Activated naive CD8-positive, alpha-beta T cell treated with anti-CD3 and anti-CD28 coated beads, Interleukin-2, amount 10 ng/mL, durations not matched to agents 7 days and 5 days (primary cell): Measurements from ENCODE around the gene SNRNP70. TPM values are rescaled to one million over a fixed set of nuclear protein-coding genes. Genes with fewer than 3 reads are reported as not detected.

Source experiments
- ATAC-seq: fragments of 150-1000 bp; cut with Tn5 transposase; one replicate; pipeline ENCODE4 v1.10.0; 2021; ENCODE audit warnings: low read depth, moderate library complexity
- POLR2A ChIA-PET: fragments of 350-600 bp; sonication (Branson Sonifier 250); formaldehyde crosslinking; loops from one replicate; lab custom pipeline; 2021; ENCODE audit warnings: antibody characterized with exemption; lab: Charles Lee
- DNase-seq: peaks from one replicate; pipeline ENCODE4 v3.0.0; 2021
- H3K27ac Mint-ChIP-seq: one replicate; pipeline ENCODE4 v1.8.0; 2022; ENCODE audit warnings: mild to moderate bottlenecking, mixed read lengths
- H3K27me3 Mint-ChIP-seq: one replicate; pipeline ENCODE4 v1.8.0; 2022; ENCODE audit warnings: mild to moderate bottlenecking, moderate library complexity, mixed read lengths
- H3K36me3 Mint-ChIP-seq: one replicate; pipeline ENCODE4 v1.8.0; 2021; ENCODE audit warnings: mild to moderate bottlenecking, mixed read lengths
- H3K4me1 Mint-ChIP-seq: one replicate; pipeline ENCODE4 v1.8.0; 2021; ENCODE audit warnings: mixed read lengths
- H3K4me3 Mint-ChIP-seq: one replicate; pipeline ENCODE4 v1.8.0; 2022; ENCODE audit warnings: mild to moderate bottlenecking, moderate library complexity, mixed read lengths
- H3K9me3 Mint-ChIP-seq: one replicate; pipeline ENCODE4 v1.8.0; 2021; ENCODE audit warnings: mixed read lengths
- total RNA-seq, 2 experiments: library from RNA; stranded (reverse); gene quantifications; one replicate each; pipeline ENCODE4 v1.2.3, GENCODE V29; 2021

Gene SNRNP70
- total RNA-seq, 2 experiments from 2014 or later = 321 to 328 TPM

GRCh38 chr19:49097453-49098288 lies 12.4 kb downstream of the SNRNP70 start:
- peaks cover 13% of the 10 kb centered on the region for H3K4me1 Mint-ChIP-seq
- DNase-seq = peak; percentile 79
- POLR2A ChIA-PET = interaction anchor here (0.6 to 1.4 kb wide), 5 partner anchors 9 to 101 kb away, joined by 3 to 7 read pairs (median 4); partner anchors contain the start of gene LIN7B
- no peaks in the 10 kb centered on the region for H3K9me3 Mint-ChIP-seq
- peak overlapping the region; percentile 71 for H3K27ac Mint-ChIP-seq
- no peaks in the 10 kb centered on the region for H3K27me3 Mint-ChIP-seq
- H3K36me3 Mint-ChIP-seq = peaks cover 18% of the 10 kb centered on the region
- H3K4me3 Mint-ChIP-seq = no peak overlapping the region
- ATAC-seq = peak; percentile 85

- peaks cover 13% of the 10 kb centered on the region for H3K4me1 Mint-ChIP-seq
- ATAC-seq (no peak), DNase-seq (no peak)
- no peak overlapping the region for H3K4me3 Mint-ChIP-seq
- H3K27me3 Mint-ChIP-seq = no peaks in the 10 kb centered on the region
- POLR2A ChIA-PET = no interaction called here
- H3K27ac Mint-ChIP-seq = no peak overlapping the region
- H3K36me3 Mint-ChIP-seq = peaks cover 18% of the 10 kb centered on the region
- H3K9me3 Mint-ChIP-seq = no peaks in the 10 kb centered on the region
Measured at GRCh38 chr19:49098795-49099194, 13.5 kb downstream of the SNRNP70 start.

GRCh38 chr19:49101160-49101559 lies 15.9 kb downstream of the SNRNP70 start:
- ATAC-seq (no peak), DNase-seq (no peak)
- no peak overlapping the region for H3K4me3 Mint-ChIP-seq
- peak overlapping the region; percentile 11 for H3K27ac Mint-ChIP-seq
- no peaks in the 10 kb centered on the region for H3K9me3 Mint-ChIP-seq
- H3K27me3 Mint-ChIP-seq = no peaks in the 10 kb centered on the region
- H3K36me3 Mint-ChIP-seq = peaks cover 16% of the 10 kb centered on the region
- POLR2A ChIA-PET = interaction anchor here (1.0 to 2.1 kb wide), 2 partner anchors 13 to 107 kb away, joined by 3 to 5 read pairs; partner anchors contain the start of genes GYS1, LIN7B and RUVBL2
- peaks cover 16% of the 10 kb centered on the region for H3K4me1 Mint-ChIP-seq

- DNase-seq (no peak), ATAC-seq (no peak)
- no peak overlapping the region for H3K27ac Mint-ChIP-seq
- peaks cover 23% of the 10 kb centered on the region for H3K36me3 Mint-ChIP-seq
- H3K9me3 Mint-ChIP-seq = no peaks in the 10 kb centered on the region
- H3K27me3 Mint-ChIP-seq = no peaks in the 10 kb centered on the region
- POLR2A ChIA-PET = interaction anchor here (2.1 kb wide), 1 partner anchor 12 kb away, joined by 5 read pairs; the partner anchor contains the start of gene LIN7B
- H3K4me1 Mint-ChIP-seq = peaks cover 16% of the 10 kb centered on the region
- no peak overlapping the region for H3K4me3 Mint-ChIP-seq
Measured at GRCh38 chr19:49102303-49102702, 17.1 kb downstream of the SNRNP70 start.

GRCh38 chr19:49103331-49104085 lies 18.3 kb downstream of the SNRNP70 start:
- Mint-ChIP-seq H3K27me3 (no peaks in the 10 kb centered on the region), H3K36me3 (peaks cover 23% of the 10 kb centered on the region), H3K4me1 (peaks cover 7% of the 10 kb centered on the region), H3K27ac (no peak overlapping the region), H3K9me3 (no peaks in the 10 kb centered on the region), H3K4me3 (no peak overlapping the region)
- no peak for ATAC-seq
- no peak for DNase-seq
- POLR2A ChIA-PET = no interaction called here

- peaks cover 7% of the 10 kb centered on the region for H3K4me1 Mint-ChIP-seq
- no peak for DNase-seq
- no peak overlapping the region for H3K27ac Mint-ChIP-seq
- H3K9me3 Mint-ChIP-seq = no peaks in the 10 kb centered on the region
- POLR2A ChIA-PET = no interaction called here
- no peak overlapping the region for H3K4me3 Mint-ChIP-seq
- no peaks in the 10 kb centered on the region for H3K27me3 Mint-ChIP-seq
- peaks cover 26% of the 10 kb centered on the region for H3K36me3 Mint-ChIP-seq
- ATAC-seq = no peak
Measured at GRCh38 chr19:49104229-49104864, 19.1 kb downstream of the SNRNP70 start.

GRCh38 chr19:49106648-49107135 lies 21.4 kb downstream of the SNRNP70 start:
- Mint-ChIP-seq H3K9me3 (no peaks in the 10 kb centered on the region), H3K4me3 (no peak overlapping the region), H3K4me1 (peaks cover 7% of the 10 kb centered on the region), H3K36me3 (peaks cover 21% of the 10 kb centered on the region), H3K27me3 (no peaks in the 10 kb centered on the region), H3K27ac (no peak overlapping the region)
- ATAC-seq (peak; percentile 70), DNase-seq (peak; percentile 72)
- POLR2A ChIA-PET = interaction anchor here (0.7 to 1.3 kb wide), 2 partner anchors 9 to 21 kb away, joined by 3 read pairs; no protein-coding TSS in a partner anchor

GRCh38 chr19:49107625-49108459 lies 22.6 kb downstream of the SNRNP70 start:
- ATAC-seq = no peak
- Mint-ChIP-seq H3K4me1 (peaks cover 7% of the 10 kb centered on the region), H3K36me3 (peaks cover 21% of the 10 kb centered on the region), H3K9me3 (no peaks in the 10 kb centered on the region), H3K4me3 (no peak overlapping the region), H3K27ac (no peak overlapping the region), H3K27me3 (no peaks in the 10 kb centered on the region)
- no peak for DNase-seq
- POLR2A ChIA-PET = no interaction called here

- H3K27me3 Mint-ChIP-seq = no peaks in the 10 kb centered on the region
- no peak overlapping the region for H3K27ac Mint-ChIP-seq
- no peak overlapping the region for H3K4me3 Mint-ChIP-seq
- no peak for ATAC-seq
- no peaks in the 10 kb centered on the region for H3K9me3 Mint-ChIP-seq
- POLR2A ChIA-PET = no interaction called here
- H3K4me1 Mint-ChIP-seq = peaks cover 14% of the 10 kb centered on the region
- DNase-seq = no peak
- peaks cover 21% of the 10 kb centered on the region for H3K36me3 Mint-ChIP-seq
Measured at GRCh38 chr19:49109051-49109450, 23.8 kb downstream of the SNRNP70 start.

GRCh38 chr19:49109569-49110233 lies 24.4 kb downstream of the SNRNP70 start:
- Mint-ChIP-seq H3K4me3 (no peak overlapping the region), H3K36me3 (peaks cover 21% of the 10 kb centered on the region), H3K9me3 (no peaks in the 10 kb centered on the region), H3K27ac (no peak overlapping the region), H3K27me3 (no peaks in the 10 kb centered on the region), H3K4me1 (peaks cover 13% of the 10 kb centered on the region)
- no peak for DNase-seq
- POLR2A ChIA-PET = no interaction called here
- no peak for ATAC-seq

- POLR2A ChIA-PET = interaction anchor here (1.1 kb wide), 1 partner anchor 23 kb away, joined by 4 read pairs; no protein-coding TSS in a partner anchor
- no peak for DNase-seq
- Mint-ChIP-seq H3K36me3 (peaks cover 18% of the 10 kb centered on the region), H3K4me1 (peaks cover 12% of the 10 kb centered on the region), H3K4me3 (no peak overlapping the region), H3K9me3 (no peaks in the 10 kb centered on the region), H3K27ac (no peak overlapping the region), H3K27me3 (no peaks in the 10 kb centered on the region)
- no peak for ATAC-seq
Measured at GRCh38 chr19:49110567-49110966, 25.3 kb downstream of the SNRNP70 start.
